ENCODE data around the gene FAM83D.

DNA sequence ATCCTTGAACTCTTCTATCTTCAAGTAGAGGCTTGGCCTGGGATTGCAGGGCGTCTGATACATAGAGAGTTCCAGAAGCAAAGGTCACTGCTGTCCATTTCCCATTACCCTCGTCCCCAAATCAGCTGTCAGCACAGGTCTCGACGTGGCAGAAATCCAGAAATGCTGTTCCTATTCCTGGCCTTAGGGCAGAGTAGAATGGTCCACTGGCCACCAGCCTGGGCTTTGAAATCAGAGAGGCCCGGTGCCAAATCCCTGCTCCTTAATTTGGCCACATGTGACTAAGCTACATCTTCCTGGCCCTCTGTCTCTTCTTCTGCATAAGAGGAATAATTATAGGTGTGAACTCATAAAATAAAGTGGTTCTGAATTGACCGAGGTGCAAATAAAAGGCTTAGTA is 40.9 kb upstream of the FAM83D start:
- no peak for TF ChIP-seq POLR2A (IDR thresholded peaks at IDR 0.05)
- TF ChIP-seq, protein P1, sequence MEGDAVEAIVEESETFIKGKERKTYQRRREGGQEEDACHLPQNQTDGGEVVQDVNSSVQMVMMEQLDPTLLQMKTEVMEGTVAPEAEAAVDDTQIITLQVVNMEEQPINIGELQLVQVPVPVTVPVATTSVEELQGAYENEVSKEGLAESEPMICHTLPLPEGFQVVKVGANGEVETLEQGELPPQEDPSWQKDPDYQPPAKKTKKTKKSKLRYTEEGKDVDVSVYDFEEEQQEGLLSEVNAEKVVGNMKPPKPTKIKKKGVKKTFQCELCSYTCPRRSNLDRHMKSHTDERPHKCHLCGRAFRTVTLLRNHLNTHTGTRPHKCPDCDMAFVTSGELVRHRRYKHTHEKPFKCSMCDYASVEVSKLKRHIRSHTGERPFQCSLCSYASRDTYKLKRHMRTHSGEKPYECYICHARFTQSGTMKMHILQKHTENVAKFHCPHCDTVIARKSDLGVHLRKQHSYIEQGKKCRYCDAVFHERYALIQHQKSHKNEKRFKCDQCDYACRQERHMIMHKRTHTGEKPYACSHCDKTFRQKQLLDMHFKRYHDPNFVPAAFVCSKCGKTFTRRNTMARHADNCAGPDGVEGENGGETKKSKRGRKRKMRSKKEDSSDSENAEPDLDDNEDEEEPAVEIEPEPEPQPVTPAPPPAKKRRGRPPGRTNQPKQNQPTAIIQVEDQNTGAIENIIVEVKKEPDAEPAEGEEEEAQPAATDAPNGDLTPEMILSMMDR (IDR thresholded peaks at IDR 0.05 in 8 of 11, conservative IDR thresholded peaks at IDR 0.05 in 3 of 11): no peak
- TF ChIP-seq POLR2AphosphoS5 (IDR thresholded peaks at IDR 0.05): no peak
